Measurements from ENCODE around the gene RABGEF1. TPM values are rescaled to one million over a fixed set of nuclear protein-coding genes. Genes with fewer than 3 reads are reported as not detected.

Gene RABGEF1
- total and polyA plus RNA-seq, 2 donors (not counting 3 experiments of a cell fraction or from before 2014, with no cell fraction given) = 11.6 to 15.5 TPM

GRCh38 chr7:66779669-66780409 lies 39.3 kb downstream of the RABGEF1 start:
- FAIRE-seq (peak; percentile 87), DNase-seq (ENCODE audit: low read depth, low spot score) (peak; percentile 81)
- H3K27ac ChIP-seq (ENCODE audit: insufficient read depth, low read depth, low read length) = peak overlapping the region; percentile 2
- H4K20me1 ChIP-seq (replicated peaks; ENCODE audit: control insufficient read depth, extremely low read depth, insufficient read depth, low read length) = no peaks in the 10 kb centered on the region
- CTCF ChIA-PET = interaction anchor here (0.6 to 1.5 kb wide), 6 partner anchors 9 to 750 kb away, joined by 3 to 4 read pairs (median 3); no protein-coding TSS in a partner anchor
- no TSS peak for BruUV-seq (replicated peaks)
- intact Hi-C loops (cut with micrococcal nuclease) (no loop called here), dilution Hi-C loops (cut with MboI; ENCODE audit: extremely low pct_ligation_motif_present, low sequenced_read_pairs) (no loop called here)
- H3K36me3 ChIP-seq (ENCODE audit: control insufficient read depth in 2 of 2, extremely low read depth in 1 of 2, insufficient read depth in 2 of 2, low read length in 2 of 2) = peaks cover 2 to 3% of the 10 kb centered on the region in 2 experiments
- no peaks in the 10 kb centered on the region for H3K9me3 ChIP-seq (replicated peaks; ENCODE audit: control insufficient read depth, insufficient read depth, low read length)
- H3K4me1 ChIP-seq (ENCODE audit: control insufficient read depth, extremely low read depth, insufficient read depth, low read length) = peaks cover 14% of the 10 kb centered on the region
- no peak overlapping the region for H3K9ac ChIP-seq (replicated peaks; ENCODE audit: extremely low read depth, insufficient read depth, low read length)
- TF ChIP-seq MYC (IDR thresholded peaks at IDR 0.05; ENCODE audit: low read depth, low read length) (no peak), CTCF (IDR thresholded peaks at IDR 0.05; ENCODE audit: extremely low read depth in 1 of 2, insufficient read depth in 1 of 2, low read depth in 1 of 2, low read length in 2 of 2) (no peak), MAX (IDR thresholded peaks at IDR 0.05; ENCODE audit: insufficient read depth, insufficient read length) (no peak), POLR2AphosphoS5 (IDR thresholded peaks at IDR 0.05; ENCODE audit: insufficient read depth, low read depth, low read length) (no peak), GATA2 (IDR thresholded peaks at IDR 0.05; ENCODE audit: insufficient read depth, insufficient read length, low read depth, low read length) (no peak), FOS (IDR thresholded peaks at IDR 0.05; ENCODE audit: borderline replicate concordance, insufficient read depth, low read length) (peak; percentile 40), POLR2A (IDR thresholded peaks at IDR 0.05; ENCODE audit: low read depth, low read length) (no peak), EZH2 (IDR thresholded peaks at IDR 0.05; ENCODE audit: borderline replicate concordance, low read depth, low read length, severe bottlenecking) (no peak), JUN (IDR thresholded peaks at IDR 0.05; ENCODE audit: borderline replicate concordance, insufficient read depth, insufficient read length, low read depth) (peak; percentile 14)
- H3K4me2 ChIP-seq (ENCODE audit: insufficient read depth, low read length) = peak overlapping the region; percentile 48
- no peak overlapping the region for H3K4me3 ChIP-seq (replicated peaks in 1 of 3; ENCODE audit: insufficient read depth in 1 of 3, low read depth in 1 of 3, low read length in 3 of 3)
- POLR2A ChIA-PET = no interaction called here
- no peaks in the 10 kb centered on the region for H3K9me1 ChIP-seq (replicated peaks; ENCODE audit: control insufficient read depth, extremely low read depth, insufficient read depth, low read length)
- no peaks in the 10 kb centered on the region for H3K27me3 ChIP-seq (ENCODE audit: control insufficient read depth in 2 of 2, insufficient read depth in 2 of 2, low read length in 2 of 2)
- no peak overlapping the region for H2AFZ ChIP-seq (ENCODE audit: low read depth, low read length)
- H3K79me2 ChIP-seq (ENCODE audit: control insufficient read depth, insufficient read depth, low read length) = peaks cover 10% of the 10 kb centered on the region

Data from endothelial cell of umbilical vein (primary cell).